Ishikawa (cell line): ENCODE measurements around the gene AFF2.

Experiments used
- CEBPB ChIP-seq: IDR thresholded peaks from 2 replicates; pipeline ENCODE4 v1.6.1; 2012
- CREB1 ChIP-seq: IDR thresholded peaks from 2 replicates; pipeline ENCODE4 v1.6.1; 2012; ENCODE audit warnings: low read depth
- EGR1 ChIP-seq: IDR thresholded peaks from 2 replicates; pipeline ENCODE4 v1.6.1; 2012
- EP300 ChIP-seq: IDR thresholded peaks from 2 replicates; pipeline ENCODE4 v1.6.1; 2012; ENCODE audit warnings: borderline replicate concordance
- FOXM1 ChIP-seq: IDR thresholded peaks from 2 replicates; pipeline ENCODE4 v1.6.1; 2012; ENCODE audit warnings: low read depth, borderline replicate concordance
- NFIC ChIP-seq: IDR thresholded peaks from 2 replicates; pipeline ENCODE4 v1.6.1; 2012
- RAD21 ChIP-seq: IDR thresholded peaks from 2 replicates; pipeline ENCODE4 v1.6.1; 2012; ENCODE audit warnings: low read depth
- TAF1 ChIP-seq: IDR thresholded peaks from 2 replicates; pipeline ENCODE4 v1.6.1; 2012; ENCODE audit warnings: low read depth, mild to moderate bottlenecking
- TCF12 ChIP-seq: IDR thresholded peaks from 2 replicates; pipeline ENCODE4 v1.6.1; 2012; ENCODE audit warnings: low read depth
- TEAD4 ChIP-seq: IDR thresholded peaks from 2 replicates; pipeline ENCODE4 v1.6.1; 2012
- YY1 ChIP-seq: IDR thresholded peaks from 2 replicates; pipeline ENCODE4 v1.6.1; 2012; ENCODE audit warnings: low read depth
- ZBTB7A ChIP-seq: IDR thresholded peaks from 2 replicates; pipeline ENCODE4 v1.6.1; 2012; ENCODE audit warnings: low read depth
- TF ChIP-seq, protein P1 (sequence below): IDR thresholded peaks from 2 replicates; pipeline ENCODE4 v1.6.1; 2012
- TF ChIP-seq, protein P2 (sequence below): IDR thresholded peaks from 2 replicates; pipeline ENCODE4 v1.6.1; 2012
- TF ChIP-seq, protein P3 (sequence below): IDR thresholded peaks from 2 replicates; pipeline ENCODE4 v1.6.1; 2012; ENCODE audit warnings: low read depth, mild to moderate bottlenecking

AFF2 gene

DNA sequence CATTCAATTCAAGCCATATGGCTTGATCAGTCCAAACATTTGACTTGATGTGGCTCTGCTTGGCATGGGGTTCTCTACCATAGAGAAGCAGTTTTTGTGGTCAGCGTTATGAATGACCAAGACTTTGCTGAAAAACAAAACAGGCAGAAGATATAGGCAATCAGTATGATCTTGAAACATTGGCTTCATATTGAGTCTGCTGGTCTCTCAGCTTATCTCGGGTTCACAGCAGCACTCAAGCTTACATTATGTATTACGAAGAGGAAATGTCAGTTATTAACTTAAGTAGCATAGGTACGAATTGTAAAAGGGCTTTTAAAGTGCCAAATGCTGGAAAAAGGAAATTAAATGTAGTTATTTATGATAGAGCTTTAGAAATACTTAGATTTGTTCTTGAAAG, 99.0 kb downstream of the AFF2 start:
- TF ChIP-seq TAF1 (no peak), EGR1 (no peak), NFIC (no peak), FOXM1 (no peak), ZBTB7A (no peak), EP300 (no peak)
- TF ChIP-seq, protein P1, sequence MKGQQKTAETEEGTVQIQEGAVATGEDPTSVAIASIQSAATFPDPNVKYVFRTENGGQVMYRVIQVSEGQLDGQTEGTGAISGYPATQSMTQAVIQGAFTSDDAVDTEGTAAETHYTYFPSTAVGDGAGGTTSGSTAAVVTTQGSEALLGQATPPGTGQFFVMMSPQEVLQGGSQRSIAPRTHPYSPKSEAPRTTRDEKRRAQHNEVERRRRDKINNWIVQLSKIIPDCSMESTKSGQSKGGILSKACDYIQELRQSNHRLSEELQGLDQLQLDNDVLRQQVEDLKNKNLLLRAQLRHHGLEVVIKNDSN, result no peak

- TF ChIP-seq YY1, result no peak
Observed at GRCh38 chrX:148600131-148600530, 99.7 kb downstream of the AFF2 start.

GRCh38 chrX:148600581-148600980, 100.2 kb downstream of the AFF2 start:
- TF ChIP-seq EGR1, result no peak
- TF ChIP-seq FOXM1, result no peak
- TF ChIP-seq, protein P2, sequence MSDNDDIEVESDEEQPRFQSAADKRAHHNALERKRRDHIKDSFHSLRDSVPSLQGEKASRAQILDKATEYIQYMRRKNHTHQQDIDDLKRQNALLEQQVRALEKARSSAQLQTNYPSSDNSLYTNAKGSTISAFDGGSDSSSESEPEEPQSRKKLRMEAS, result no peak

DNA sequence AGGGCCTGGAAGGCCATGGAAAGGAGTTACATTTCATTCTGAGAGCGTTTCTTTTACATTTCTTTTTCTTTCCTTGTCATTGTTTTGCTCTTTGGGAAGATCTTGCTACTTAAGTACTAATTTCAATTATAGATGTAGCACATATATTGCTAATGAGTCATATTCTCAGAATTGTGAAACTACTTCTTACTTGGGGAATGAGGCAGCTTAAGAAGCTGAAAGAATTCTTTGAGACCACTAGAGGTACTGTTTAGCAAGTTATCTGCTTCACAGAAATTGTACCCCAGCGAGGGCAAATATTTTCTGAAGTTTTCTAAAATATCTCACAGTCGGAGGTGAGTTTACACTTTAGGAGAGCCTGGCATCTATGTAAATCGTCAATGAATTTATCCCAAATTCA, 100.6 kb downstream of the AFF2 start:
- no peak for TF ChIP-seq CREB1
- no peak for TF ChIP-seq RAD21
- TF ChIP-seq EP300, result no peak
- TF ChIP-seq TCF12, result no peak
- no peak for TF ChIP-seq TEAD4
- TF ChIP-seq EGR1, result no peak
- no peak for TF ChIP-seq FOXM1
- TF ChIP-seq YY1, result no peak
- TF ChIP-seq, protein P1, result no peak

- TF ChIP-seq NFIC, result no peak
Observed at GRCh38 chrX:148609515-148610327, 109.3 kb downstream of the AFF2 start.

DNA sequence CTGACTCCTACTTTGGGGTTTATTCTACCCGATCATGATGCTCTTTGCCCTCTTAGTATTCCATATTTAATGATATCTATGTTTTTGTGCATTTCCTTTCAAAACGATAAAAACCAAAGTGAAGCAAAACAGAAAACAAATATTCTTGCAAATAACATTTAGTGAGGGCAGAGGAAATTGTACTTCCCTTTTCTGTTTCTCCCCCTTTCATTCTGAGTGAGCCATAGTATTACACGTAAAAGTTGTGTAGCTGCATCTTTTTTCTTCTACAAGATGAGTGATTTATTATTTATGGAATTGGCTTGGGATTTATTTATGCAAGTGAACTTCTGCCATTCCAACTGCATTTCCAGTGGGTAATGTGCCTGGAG, 109.9 kb downstream of the AFF2 start:
- TF ChIP-seq TAF1 (no peak), CEBPB (no peak), FOXM1 (no peak), ZBTB7A (no peak), NFIC (no peak), TCF12 (no peak), TEAD4 (no peak), EP300 (no peak), CREB1 (no peak), EGR1 (no peak), YY1 (no peak), RAD21 (no peak)
- TF ChIP-seq, protein P3, sequence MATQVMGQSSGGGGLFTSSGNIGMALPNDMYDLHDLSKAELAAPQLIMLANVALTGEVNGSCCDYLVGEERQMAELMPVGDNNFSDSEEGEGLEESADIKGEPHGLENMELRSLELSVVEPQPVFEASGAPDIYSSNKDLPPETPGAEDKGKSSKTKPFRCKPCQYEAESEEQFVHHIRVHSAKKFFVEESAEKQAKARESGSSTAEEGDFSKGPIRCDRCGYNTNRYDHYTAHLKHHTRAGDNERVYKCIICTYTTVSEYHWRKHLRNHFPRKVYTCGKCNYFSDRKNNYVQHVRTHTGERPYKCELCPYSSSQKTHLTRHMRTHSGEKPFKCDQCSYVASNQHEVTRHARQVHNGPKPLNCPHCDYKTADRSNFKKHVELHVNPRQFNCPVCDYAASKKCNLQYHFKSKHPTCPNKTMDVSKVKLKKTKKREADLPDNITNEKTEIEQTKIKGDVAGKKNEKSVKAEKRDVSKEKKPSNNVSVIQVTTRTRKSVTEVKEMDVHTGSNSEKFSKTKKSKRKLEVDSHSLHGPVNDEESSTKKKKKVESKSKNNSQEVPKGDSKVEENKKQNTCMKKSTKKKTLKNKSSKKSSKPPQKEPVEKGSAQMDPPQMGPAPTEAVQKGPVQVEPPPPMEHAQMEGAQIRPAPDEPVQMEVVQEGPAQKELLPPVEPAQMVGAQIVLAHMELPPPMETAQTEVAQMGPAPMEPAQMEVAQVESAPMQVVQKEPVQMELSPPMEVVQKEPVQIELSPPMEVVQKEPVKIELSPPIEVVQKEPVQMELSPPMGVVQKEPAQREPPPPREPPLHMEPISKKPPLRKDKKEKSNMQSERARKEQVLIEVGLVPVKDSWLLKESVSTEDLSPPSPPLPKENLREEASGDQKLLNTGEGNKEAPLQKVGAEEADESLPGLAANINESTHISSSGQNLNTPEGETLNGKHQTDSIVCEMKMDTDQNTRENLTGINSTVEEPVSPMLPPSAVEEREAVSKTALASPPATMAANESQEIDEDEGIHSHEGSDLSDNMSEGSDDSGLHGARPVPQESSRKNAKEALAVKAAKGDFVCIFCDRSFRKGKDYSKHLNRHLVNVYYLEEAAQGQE, result no peak
- TF ChIP-seq, protein P1, result no peak
- TF ChIP-seq, protein P2, result no peak

GRCh38 chrX:148611993-148612392, 111.6 kb downstream of the AFF2 start:
- TF ChIP-seq EP300 (no peak), NFIC (no peak), TCF12 (no peak), EGR1 (no peak), YY1 (no peak), TAF1 (no peak), RAD21 (no peak), CEBPB (no peak), CREB1 (no peak), ZBTB7A (no peak), TEAD4 (no peak), FOXM1 (no peak)
- TF ChIP-seq, protein P2, result no peak
- TF ChIP-seq, protein P3, result no peak
- TF ChIP-seq, protein P1, result no peak
